GM18519 (cell line): ENCODE results near the gene ELP5.
A peak's percentile ranks its signal among the peaks of the same experiment; 100 is the strongest.

Source experiments
- ATAC-seq: cut with Tn5 transposase; IDR thresholded peaks from one replicate; pipeline ENCODE4 v1.9.1; 2021; ENCODE audit warnings: mild to moderate bottlenecking, moderate library complexity; ENCODE audit not compliant: unreplicated experiment, low FRiP score

Gene ELP5

DNA sequence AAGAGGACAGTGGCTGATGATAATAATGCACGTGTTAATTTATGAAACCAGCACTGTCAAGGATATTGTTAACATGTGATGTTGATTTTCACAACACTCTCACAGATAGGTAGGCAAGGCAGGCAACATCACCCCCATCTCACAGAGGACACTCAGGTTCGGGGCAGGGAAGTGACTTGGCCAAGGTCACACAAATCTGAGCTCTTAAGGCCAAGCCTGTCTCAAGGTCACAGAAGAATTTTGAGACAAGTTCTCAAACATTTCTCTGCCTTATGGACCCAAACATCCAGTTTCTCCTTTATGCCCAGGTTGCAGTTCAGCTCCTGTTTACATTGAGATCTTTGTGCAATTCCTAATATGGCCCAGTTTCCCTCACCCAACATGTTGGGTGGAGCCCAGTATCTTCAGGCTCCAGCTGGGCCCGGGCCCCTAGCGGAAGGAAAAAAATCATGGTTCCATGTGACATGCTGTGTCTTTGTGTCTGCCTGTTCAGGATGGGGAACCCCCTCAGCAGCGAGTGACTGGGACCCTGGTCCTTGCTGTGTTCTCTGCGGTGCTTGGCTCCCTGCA, 30.8 kb downstream of the ELP5 start:
- no peak for ATAC-seq

DNA sequence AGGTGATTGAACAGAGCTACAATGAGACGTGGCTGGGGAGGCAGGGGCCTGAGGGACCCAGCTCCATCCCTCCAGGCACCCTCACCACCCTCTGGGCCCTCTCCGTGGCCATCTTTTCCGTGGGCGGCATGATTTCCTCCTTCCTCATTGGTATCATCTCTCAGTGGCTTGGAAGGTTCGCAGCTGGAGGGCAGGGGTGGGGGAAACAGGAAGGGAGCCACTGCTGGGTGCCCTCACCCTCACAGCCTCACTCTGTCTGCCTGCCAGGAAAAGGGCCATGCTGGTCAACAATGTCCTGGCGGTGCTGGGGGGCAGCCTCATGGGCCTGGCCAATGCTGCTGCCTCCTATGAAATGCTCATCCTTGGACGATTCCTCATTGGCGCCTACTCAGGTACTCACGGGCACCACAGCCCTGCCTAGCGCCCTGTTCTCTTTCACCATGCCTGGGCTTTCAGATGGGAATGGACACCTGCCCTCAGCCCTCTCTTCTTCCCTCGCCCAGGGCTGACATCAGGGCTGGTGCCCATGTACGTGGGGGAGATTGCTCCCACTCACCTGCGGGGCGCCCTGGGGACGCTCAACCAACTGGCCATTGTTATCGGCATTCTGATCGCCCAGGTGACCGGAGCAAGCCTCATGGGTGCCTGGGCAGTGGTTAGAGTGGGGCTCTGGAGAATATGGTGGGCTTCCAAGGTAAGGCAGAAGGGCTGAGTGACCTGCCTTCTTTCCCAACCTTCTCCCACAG, 31.6 kb downstream of the ELP5 start:
- ATAC-seq = no peak

DNA sequence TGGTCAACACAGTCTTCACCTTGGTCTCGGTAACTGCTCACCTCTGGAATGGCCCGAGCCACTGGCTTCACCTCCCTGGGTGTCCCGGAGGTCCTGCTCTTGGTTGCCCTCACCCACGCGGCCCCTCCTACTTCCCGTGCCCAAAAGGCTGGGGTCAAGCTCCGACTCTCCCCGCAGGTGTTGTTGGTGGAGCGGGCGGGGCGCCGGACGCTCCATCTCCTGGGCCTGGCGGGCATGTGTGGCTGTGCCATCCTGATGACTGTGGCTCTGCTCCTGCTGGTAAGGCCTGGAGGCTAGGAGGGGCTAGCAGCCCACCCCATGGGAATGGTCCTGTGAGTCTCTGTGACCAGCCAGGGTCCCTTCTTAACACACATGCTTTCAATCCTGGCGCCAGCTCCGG, 32.9 kb downstream of the ELP5 start:
- no peak for ATAC-seq

DNA sequence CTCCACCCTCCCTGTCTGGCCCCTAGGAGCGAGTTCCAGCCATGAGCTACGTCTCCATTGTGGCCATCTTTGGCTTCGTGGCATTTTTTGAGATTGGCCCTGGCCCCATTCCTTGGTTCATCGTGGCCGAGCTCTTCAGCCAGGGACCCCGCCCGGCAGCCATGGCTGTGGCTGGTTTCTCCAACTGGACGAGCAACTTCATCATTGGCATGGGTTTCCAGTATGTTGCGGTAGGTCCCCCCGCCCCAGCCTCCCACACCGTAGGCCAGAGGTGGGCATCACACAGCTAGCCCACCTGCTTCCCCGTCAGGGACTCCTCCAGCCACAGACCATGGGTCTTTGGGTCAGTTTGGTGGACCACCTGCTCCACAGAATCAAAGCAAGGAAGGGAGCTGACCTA, 33.7 kb downstream of the ELP5 start:
- ATAC-seq = no peak

DNA sequence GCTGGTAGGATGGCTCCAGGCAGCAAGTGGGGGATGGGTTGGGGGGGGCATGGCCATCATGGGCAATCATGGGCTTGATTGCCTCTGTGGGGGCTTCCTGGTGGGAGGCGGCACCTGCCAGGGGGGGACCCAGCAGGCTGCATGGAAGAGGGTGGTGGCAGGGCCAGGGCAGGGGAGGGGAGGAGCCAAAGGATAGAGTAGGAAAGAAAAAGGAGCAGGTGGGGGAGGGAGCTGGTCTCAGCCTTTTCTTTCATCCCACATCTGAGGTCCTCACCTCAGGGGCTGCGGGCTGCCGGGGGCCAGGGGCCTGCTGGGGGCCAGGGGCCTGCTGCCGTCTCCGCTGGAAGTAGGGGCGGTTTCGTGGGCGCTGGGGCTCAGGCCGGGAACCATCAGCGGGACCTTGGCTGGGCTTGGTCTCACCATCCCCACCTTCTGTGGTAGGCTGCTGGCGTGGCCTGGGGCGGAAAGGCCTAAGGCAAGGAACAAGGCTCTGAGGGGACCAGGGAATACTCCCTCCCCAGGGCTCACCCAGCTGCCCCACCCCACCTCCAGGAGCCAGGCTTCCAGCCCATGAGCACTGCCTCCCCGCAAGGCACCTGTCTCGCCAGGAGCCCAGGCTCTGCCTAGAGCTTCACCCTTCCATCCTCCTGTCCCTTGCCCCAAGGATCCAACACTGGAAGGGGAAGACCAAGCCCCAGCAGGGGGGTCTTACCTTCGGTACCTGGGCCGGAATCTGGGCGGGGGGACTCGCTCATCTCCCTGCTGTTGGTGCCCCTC, 37.4 kb downstream of the ELP5 start:
- no peak for ATAC-seq

DNA sequence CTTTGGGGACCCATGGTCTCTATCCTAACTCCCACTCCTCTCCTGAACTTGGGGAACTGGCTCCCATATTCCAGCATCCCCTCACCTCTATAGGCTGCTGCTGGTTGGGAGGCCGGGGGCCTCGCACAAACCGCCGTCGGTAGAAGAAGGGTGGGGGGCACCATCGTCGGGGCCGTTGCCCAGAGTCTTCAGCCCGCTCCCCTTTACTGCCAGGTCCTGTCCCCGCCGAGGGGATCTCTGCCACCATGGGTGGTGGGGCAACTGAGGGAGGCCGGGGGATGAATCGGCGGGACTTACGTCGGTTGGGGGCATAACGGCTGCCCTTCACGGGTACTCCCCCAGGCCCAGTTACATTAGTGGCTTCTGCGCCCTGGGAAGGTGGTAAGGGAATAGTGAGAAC, 38.2 kb downstream of the ELP5 start:
- ATAC-seq = no peak

DNA sequence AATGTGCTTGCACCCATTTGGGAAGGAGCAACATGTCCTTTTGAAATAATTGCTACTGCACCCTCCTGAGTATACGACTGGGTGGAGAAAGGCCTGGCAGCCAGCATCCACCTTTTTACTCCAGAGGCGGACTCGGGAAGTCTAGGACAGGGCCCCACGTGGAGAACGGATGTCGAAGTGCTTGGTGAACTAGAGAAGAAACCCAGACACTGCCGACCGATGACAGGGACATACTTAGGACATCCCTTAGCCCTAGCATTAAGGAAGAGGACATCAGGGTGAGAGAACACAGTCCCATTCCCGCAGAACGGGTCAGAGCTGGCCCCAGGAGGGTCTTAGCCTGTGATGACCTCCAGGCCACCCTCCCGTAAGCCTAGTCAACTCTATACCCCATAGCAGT, 38.7 kb downstream of the ELP5 start:
- ATAC-seq = no peak

DNA sequence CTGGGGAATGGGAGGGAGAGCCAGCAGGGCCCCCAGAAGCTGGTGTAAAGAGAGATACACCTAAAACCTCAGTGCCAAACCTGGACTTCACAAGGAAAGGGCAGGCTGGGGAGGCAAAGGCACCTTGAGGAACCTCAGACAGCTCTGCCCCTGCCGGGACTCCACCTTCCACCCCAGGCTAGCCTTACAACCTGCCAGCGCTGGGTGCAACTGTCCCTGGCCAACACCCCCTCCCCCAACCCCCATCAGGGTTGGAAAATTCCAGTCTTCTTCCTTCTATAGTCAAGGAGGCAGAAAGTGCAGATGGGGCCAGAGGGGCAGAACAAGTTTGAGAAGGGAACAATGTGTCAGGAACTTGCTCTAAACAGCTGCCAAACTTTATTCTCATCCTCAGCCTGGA, 40.2 kb downstream of the ELP5 start:
- ATAC-seq = no peak

DNA sequence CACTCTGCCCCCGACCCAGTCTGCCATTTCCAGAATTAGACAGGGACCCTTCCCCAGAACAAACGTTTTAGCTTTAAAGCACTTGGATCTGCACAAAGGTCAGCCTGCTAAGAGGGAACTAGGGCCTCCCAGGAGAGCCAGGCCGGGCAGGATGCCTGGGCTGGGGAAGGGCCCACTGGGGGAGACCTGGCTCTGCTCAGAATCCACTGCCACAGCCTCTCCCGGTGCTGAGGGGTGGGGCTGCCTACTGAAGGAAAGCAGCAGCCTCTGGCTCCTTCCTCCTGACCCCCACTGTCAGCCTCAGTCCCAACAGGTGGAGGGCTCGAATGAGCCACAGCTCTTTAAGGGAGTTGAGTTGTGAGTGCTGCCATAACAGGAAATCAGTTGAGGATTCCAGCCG, 40.7 kb downstream of the ELP5 start:
- no peak for ATAC-seq

DNA sequence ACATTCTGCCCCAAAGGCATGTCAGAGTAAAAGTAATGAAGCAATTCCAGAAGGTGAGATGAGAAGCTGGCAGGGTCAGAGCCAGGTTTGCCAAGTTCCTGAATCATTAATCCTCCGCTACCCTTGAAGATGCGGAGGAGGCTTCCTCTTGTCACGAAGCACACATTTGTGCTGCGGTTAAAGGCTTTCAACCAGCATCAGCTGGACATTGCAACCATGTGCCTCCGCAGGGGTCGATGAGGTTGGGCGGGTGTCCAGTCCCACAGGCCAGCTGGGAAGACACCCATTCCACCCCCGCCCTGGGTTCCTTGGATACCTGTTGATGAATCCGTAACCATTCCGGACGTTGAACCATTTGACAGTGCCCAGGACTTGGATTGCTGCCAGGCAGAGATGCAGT, 41.1 kb downstream of the ELP5 start:
- no peak for ATAC-seq

DNA sequence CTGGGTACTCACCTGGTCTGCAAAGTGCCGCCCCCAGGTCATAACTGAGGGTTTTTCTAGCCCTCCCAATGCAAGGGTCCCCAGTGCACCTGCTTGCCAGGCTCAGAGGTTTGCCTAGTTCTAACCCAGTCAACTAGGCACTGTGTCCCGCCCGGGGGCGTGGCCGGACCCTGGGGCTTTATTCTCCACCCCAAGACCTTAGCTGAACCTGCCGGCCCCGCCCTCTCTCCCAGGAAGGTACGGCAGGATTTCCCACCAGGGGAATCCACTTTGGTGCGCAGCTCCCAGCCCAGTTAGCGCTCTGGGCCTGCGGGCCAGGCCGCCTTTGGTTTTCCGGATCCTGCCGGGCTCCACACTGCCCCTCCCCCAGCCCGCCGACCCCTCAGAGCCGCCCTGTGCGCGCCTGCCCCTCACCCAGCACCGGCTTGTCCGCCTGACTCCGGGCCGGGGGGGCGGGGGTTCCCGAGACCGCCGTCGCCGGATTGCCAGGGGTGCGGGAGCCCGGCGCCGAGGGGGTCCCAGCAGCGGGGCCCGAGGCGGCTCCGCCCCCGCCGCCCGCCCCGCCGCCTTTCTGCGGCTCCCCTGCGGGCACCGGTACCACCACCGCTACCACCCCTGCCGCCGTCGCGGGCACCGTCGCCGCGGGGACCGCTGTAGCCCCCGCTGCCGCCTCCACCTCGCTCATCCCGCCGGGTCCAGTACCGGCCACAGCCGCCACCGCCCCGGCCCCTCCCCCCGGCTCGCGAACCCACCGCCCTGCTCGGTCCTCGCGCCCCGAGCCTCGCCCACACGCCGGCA, 42.0 kb downstream of the ELP5 start:
- ATAC-seq = no peak

DNA sequence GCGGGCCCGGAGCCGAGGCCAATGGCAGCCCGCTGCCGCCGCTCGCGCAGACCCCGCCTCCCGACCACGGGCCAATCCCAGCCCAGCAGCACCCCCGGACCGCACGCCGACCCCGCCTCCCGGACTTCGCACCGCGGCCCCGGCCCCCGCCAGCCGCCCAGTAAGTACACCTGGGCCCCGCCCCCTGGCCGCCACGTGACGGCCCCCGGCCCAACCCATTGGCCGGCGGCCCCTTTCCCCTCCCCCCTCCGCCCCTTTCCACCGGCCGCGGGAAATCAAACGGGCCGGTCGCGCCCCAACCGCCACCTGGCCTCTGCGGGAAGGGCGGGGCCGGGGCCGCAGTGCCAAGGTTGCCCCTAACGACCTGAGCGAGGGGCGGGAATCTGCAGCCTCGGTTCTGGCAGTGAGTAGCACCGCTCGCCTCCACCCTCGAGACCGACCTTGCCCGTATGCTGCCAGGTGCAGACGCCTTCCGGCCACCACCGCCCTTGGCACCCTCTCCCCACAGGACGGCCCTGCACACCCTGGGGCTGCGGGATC, 42.7 kb downstream of the ELP5 start, which contains the start of gene YBX2:
Gene YBX2, minus strand, starts transcription at position 26 of the 540 bp plus-strand sequence. CDS start 139 bp downstream, outside the sequence.
- ATAC-seq = no peak

DNA sequence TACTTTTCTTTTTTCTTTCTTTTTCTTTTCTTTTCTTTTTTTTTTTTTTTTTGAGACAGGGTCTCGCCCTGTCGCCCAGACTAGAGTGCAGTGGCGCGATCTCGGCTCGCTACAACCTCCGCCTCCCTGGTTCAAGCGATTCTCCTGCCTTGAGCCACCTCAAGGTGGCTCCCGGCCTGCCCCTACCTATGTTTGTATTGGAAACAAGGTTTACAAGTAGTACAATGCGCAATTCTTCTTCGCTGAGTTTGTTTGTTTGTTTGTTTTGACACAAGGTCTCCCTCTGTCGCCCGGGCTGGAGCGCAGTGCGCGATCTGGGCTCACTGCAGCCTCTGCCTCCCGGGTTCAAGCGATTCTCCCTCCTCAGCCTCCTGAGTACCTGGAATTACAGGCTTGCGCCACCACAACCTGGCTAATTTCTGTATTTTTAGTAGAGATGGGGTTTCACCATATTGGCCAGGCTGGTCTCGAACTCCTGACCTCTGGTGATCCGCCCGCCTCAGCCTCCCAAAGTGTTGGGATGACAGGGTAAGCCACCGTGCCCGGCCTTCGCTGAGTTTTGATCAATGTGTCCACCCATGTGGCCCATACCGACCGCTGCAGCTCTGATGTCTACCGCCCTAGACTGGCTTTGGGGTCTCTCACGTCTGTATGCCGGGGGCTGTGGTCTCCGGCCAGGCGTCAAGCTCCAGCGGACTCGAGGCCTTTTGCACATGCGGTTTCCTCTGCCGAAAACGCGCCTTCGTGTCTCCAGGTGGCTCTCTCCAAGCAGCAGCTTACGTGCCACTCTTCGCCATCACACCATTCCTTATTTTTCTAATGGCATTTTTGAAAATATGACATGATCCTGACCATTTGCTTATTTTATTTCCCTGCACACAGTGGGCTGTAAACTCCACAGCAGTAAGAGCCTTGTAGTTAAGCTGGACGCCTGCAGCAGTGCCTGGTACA, 43.5 kb downstream of the ELP5 start:
- ATAC-seq = no peak

DNA sequence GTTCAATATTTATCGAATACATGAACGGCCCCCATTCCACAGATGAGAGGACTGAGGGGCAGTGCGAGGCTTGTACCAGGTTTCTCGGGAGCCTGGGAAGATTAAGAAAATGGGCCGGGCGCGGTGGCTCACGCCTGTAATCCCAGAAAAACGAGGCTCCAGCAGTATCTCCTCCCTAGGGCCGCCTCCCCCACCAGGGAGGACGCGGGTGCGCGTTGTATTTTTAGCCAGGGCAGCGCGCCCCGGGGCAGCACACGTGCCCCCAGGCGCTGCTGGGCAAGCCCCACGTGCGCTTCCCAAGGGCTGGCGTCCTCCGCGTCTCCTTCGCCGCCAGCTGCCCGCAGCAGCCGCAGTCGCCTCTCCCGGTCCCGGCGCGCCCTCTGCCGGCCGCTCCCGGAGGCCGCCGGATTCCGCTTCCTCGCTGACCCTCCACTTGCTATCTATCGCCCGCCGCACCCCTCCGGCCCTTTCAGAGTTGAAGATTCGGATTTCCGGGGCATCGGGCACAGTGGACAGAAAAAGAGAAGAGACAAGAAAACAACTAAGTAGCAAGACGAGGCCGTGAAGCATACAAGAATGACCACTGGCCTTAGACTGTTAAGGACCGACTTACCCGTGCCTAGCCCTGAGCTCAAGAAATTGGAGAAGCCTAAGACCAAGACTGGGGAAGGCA, 44.3 kb downstream of the ELP5 start:
- ATAC-seq = no peak

DNA sequence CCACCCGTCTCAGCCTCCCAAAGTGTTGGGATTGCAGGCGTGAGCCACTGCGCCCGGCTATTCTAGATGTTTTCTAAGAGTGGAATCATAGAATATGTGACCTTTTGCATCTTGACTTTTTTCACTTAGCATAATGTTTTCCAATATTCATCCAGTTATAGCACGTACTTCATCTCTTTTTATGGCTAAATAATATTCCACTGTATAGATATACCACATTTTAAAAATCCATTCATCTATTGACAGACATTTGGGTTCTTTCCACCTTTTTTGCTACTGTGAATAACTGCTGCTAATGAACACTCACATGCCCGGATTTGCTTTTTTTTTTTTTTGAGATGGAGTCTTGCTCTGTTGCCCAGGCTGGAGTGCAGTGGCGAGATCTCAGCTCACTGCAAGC, 52.2 kb downstream of the ELP5 start:
- no peak for ATAC-seq

DNA sequence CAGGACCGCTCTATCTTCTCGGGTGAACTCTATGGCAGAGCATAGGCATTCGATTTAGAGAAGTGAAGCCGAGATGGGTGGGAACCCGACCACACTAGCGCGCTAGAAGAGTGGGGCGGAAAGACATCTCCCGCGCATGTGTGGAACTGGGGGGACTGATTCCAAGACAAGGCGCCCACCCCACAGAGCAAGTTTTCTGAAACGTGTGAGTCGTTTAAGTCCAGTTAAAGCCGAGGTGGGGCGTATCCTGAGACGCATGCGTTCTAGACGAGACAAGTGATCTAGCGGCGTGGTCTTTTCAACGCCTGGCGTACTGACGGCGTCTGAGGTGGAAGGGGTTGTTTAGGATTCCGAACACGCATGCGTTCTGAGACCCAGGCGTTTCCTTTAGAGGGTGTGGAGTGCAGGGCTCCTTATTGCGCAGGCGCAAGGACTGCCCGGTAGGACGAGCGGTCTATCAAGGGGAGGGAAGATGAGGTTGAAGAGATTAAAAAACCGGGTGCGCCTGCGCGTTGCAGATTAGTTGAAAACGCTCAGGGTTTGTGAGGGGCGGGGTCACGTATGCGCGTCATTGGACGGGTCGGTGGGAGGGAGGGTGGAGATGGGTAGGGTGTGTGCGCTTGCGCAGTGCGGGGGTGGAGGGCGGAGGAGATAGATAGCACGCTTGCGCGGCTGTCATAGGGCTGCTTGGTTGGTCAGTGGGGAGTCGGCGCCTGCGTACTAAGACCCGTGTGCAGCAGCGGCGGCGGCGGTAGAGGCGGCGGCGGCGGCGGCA, 55.1 kb downstream of the ELP5 start, which contains the start of gene EIF5A:
Gene EIF5A, plus strand, starts transcription at position 718 of the 775 bp plus-strand sequence. CDS start 2,008 bp downstream, outside the sequence.
- peak; percentile 53 for ATAC-seq

DNA sequence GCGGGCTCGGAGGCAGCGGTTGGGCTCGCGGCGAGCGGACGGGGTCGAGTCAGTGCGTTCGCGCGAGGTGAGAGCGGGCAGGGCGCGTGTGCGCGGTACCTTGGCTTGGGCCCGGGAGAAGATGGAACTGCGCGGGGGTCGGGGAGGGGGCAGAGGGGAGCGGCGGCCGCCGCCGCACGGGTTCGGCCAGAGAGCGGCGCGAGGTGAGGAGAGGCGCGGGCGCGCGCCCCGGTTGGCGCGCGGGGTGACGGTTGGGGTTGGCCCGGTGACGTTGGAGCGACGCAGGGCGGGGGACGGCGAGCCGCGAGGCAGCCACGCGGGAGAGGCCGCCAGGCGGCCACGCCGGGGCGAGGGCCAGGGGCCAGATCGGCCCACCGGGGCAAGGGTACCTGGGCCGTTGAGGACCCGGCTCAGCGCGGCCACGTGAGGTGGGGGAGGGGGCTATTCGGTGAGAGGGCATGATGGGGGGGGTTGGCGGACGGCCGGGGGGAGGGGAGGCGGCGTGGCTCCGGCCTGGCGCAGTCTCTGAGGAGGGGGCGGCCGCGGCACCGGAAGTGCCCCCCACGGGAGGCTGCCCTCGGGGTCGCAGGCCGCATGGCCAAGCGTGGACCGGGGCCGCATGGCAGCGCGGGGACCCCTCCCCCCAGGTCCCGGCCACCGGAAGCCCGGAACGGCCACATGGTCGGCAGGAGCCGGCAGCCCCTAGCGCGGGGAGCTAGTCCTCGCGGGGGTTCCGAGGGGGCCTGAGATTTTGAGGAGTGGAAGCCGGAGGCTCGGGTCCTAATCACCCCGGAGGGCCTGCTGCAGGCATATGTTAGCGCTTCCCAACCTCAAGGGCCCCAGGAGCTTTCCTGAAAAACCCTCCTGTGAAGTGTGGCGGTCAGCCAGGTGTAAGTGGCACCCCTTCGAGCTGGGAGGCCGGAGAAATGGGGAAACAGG, 55.9 kb downstream of the ELP5 start:
- no peak for ATAC-seq
